ENCODE results near the gene B9D2.
"Not testable (repeated sequence)": the region's sequence is repeated elsewhere in the genome, so short reads cannot be mapped to it uniquely, and the experiment has no call there.

The B9D2 gene

GRCh38 chr19:41372501-41372900, 8.6 kb upstream of the B9D2 start:
- no peak overlapping the region for H3K18ac ChIP-seq (ENCODE audit: low read depth in 1 of 2, low read length in 2 of 2)
- WGBS: 100% methylated on average over 1 of the region's 2 CpGs

GRCh38 chr19:41371541-41371940, 7.6 kb upstream of the B9D2 start:
- H3K4me3 ChIP-seq (ENCODE audit: insufficient read depth in 1 of 2, low read depth in 1 of 2, low read length in 2 of 2): no peak overlapping the region
- H3K4ac ChIP-seq (ENCODE audit: low read depth in 1 of 2, low read length in 2 of 2): no peak overlapping the region
- 96% methylated on average over 7 of the region's 8 CpGs for WGBS
- H2BK12ac ChIP-seq (ENCODE audit: low read length in 2 of 2): no peak overlapping the region
- H3K27me3 ChIP-seq (ENCODE audit: control insufficient read depth in 1 of 2, insufficient read depth in 1 of 2, low read length in 2 of 2): no peaks in the 10 kb centered on the region
- H2BK120ac ChIP-seq (ENCODE audit: low read depth, low read length): no peak overlapping the region
- peaks cover 30% of the 10 kb centered on the region for H3K4me1 ChIP-seq (ENCODE audit: control insufficient read depth, insufficient read depth, low read depth, low read length)
- no peak overlapping the region for H2BK5ac ChIP-seq (ENCODE audit: low read depth, low read length, poor library complexity, severe bottlenecking)
- H3K27ac ChIP-seq (ENCODE audit: low read length, poor library complexity, severe bottlenecking): no peak overlapping the region
- H3K36me3 ChIP-seq (ENCODE audit: control insufficient read depth in 1 of 2, insufficient read depth in 2 of 2, low read depth in 1 of 2, low read length in 2 of 2): peaks cover 0 to 3% of the 10 kb centered on the region in 2 experiments
- H2BK15ac ChIP-seq (ENCODE audit: low read depth, poor library complexity, severe bottlenecking): no peak overlapping the region
- H2AK5ac ChIP-seq (ENCODE audit: low read length, severe bottlenecking): peak overlapping the region; percentile 65
- H3K14ac ChIP-seq (ENCODE audit: low read length in 2 of 2): no peak overlapping the region
- no peak overlapping the region for H3K18ac ChIP-seq (ENCODE audit: low read depth in 1 of 2, low read length in 2 of 2)
- peaks cover 26% of the 10 kb centered on the region for H3K79me1 ChIP-seq (replicated peaks; ENCODE audit: low read length, poor library complexity, severe bottlenecking)
- no peak overlapping the region for H3K9ac ChIP-seq (ENCODE audit: low read length)
- no peaks in the 10 kb centered on the region for H3K9me3 ChIP-seq (ENCODE audit: control insufficient read depth, low read length)
- no peak overlapping the region for H4K8ac ChIP-seq (ENCODE audit: low read length)
- no peak for DNase-seq
- H2AFZ ChIP-seq (ENCODE audit: low read depth, low read length): no peak overlapping the region
- H3K4me2 ChIP-seq (ENCODE audit: low read length, poor library complexity, severe bottlenecking): no peak overlapping the region
- H4K91ac ChIP-seq (ENCODE audit: low read length): no peak overlapping the region
- no peak overlapping the region for H3K23ac ChIP-seq (ENCODE audit: low read length in 2 of 2)

More at GRCh38 chr19:41372501-41372900, 8.6 kb upstream of the B9D2 start:
- DNase-seq: no peak
- Histone ChIP-seq H3K4me1 (ENCODE audit: control insufficient read depth, insufficient read depth, low read depth, low read length) (peaks cover 34% of the 10 kb centered on the region), H2AFZ (ENCODE audit: low read depth, low read length) (no peak overlapping the region), H3K4me3 (ENCODE audit: insufficient read depth in 1 of 2, low read depth in 1 of 2, low read length in 2 of 2) (no peak overlapping the region), H3K9ac (ENCODE audit: low read length) (no peak overlapping the region), H3K14ac (ENCODE audit: low read length in 2 of 2) (no peak overlapping the region), H3K23ac (ENCODE audit: low read length in 2 of 2) (no peak overlapping the region), H2AK5ac (ENCODE audit: low read length, severe bottlenecking) (no peak overlapping the region), H3K79me1 (replicated peaks; ENCODE audit: low read length, poor library complexity, severe bottlenecking) (peaks cover 28% of the 10 kb centered on the region), H3K9me3 (ENCODE audit: control insufficient read depth, low read length) (no peaks in the 10 kb centered on the region), H3K4ac (ENCODE audit: low read depth in 1 of 2, low read length in 2 of 2) (no peak overlapping the region), H3K4me2 (ENCODE audit: low read length, poor library complexity, severe bottlenecking) (no peak overlapping the region), H2BK12ac (ENCODE audit: low read length in 2 of 2) (no peak overlapping the region), H2BK15ac (ENCODE audit: low read depth, poor library complexity, severe bottlenecking) (no peak overlapping the region), H3K36me3 (ENCODE audit: control insufficient read depth in 1 of 2, insufficient read depth in 2 of 2, low read depth in 1 of 2, low read length in 2 of 2) (peaks cover 0 to 3% of the 10 kb centered on the region in 2 experiments), H3K27me3 (ENCODE audit: control insufficient read depth in 1 of 2, insufficient read depth in 1 of 2, low read length in 2 of 2) (no peaks in the 10 kb centered on the region), H4K8ac (ENCODE audit: low read length) (no peak overlapping the region), H2BK5ac (ENCODE audit: low read depth, low read length, poor library complexity, severe bottlenecking) (no peak overlapping the region), H3K27ac (ENCODE audit: low read length, poor library complexity, severe bottlenecking) (no peak overlapping the region), H2BK120ac (ENCODE audit: low read depth, low read length) (no peak overlapping the region), H4K91ac (ENCODE audit: low read length) (no peak overlapping the region)

GRCh38 chr19:41371119-41371518, 7.2 kb upstream of the B9D2 start:
- H3K27ac ChIP-seq (ENCODE audit: low read length, poor library complexity, severe bottlenecking); H3K36me3 ChIP-seq (ENCODE audit: control insufficient read depth in 1 of 2, insufficient read depth in 2 of 2, low read depth in 1 of 2, low read length in 2 of 2); H2BK15ac ChIP-seq (ENCODE audit: low read depth, poor library complexity, severe bottlenecking); H3K23ac ChIP-seq (ENCODE audit: low read length in 2 of 2); DNase-seq; H3K9me3 ChIP-seq (ENCODE audit: control insufficient read depth, low read length); H4K91ac ChIP-seq (ENCODE audit: low read length); H3K4me2 ChIP-seq (ENCODE audit: low read length, poor library complexity, severe bottlenecking); H3K4ac ChIP-seq (ENCODE audit: low read depth in 1 of 2, low read length in 2 of 2); H2AK5ac ChIP-seq (ENCODE audit: low read length, severe bottlenecking); H3K9ac ChIP-seq (ENCODE audit: low read length); H3K18ac ChIP-seq (ENCODE audit: low read depth in 1 of 2, low read length in 2 of 2); H2AFZ ChIP-seq (ENCODE audit: low read depth, low read length); H4K8ac ChIP-seq (ENCODE audit: low read length); H3K4me3 ChIP-seq (ENCODE audit: insufficient read depth in 1 of 2, low read depth in 1 of 2, low read length in 2 of 2); H3K14ac ChIP-seq (ENCODE audit: low read length in 2 of 2); H2BK120ac ChIP-seq (ENCODE audit: low read depth, low read length); H3K27me3 ChIP-seq (ENCODE audit: control insufficient read depth in 1 of 2, insufficient read depth in 1 of 2, low read length in 2 of 2); H2BK12ac ChIP-seq (ENCODE audit: low read length in 2 of 2); H2BK5ac ChIP-seq (ENCODE audit: low read depth, low read length, poor library complexity, severe bottlenecking): not testable (repeated sequence)
- Histone ChIP-seq H3K79me1 (replicated peaks; ENCODE audit: low read length, poor library complexity, severe bottlenecking) (peaks cover 25% of the 10 kb centered on the region), H3K4me1 (ENCODE audit: control insufficient read depth, insufficient read depth, low read depth, low read length) (peaks cover 30% of the 10 kb centered on the region)
- WGBS: 98% methylated on average over 5 of the region's 5 CpGs

- Histone ChIP-seq H3K4me2 (ENCODE audit: low read length, poor library complexity, severe bottlenecking) (no peak overlapping the region), H3K4ac (ENCODE audit: low read depth in 1 of 2, low read length in 2 of 2) (no peak overlapping the region), H3K14ac (ENCODE audit: low read length in 2 of 2) (no peak overlapping the region), H4K91ac (ENCODE audit: low read length) (no peak overlapping the region), H3K27ac (ENCODE audit: low read length, poor library complexity, severe bottlenecking) (no peak overlapping the region), H3K27me3 (ENCODE audit: control insufficient read depth in 1 of 2, insufficient read depth in 1 of 2, low read length in 2 of 2) (no peaks in the 10 kb centered on the region), H2AK5ac (ENCODE audit: low read length, severe bottlenecking) (no peak overlapping the region), H3K18ac (ENCODE audit: low read depth in 1 of 2, low read length in 2 of 2) (no peak overlapping the region), H2BK120ac (ENCODE audit: low read depth, low read length) (no peak overlapping the region), H3K36me3 (ENCODE audit: control insufficient read depth in 1 of 2, insufficient read depth in 2 of 2, low read depth in 1 of 2, low read length in 2 of 2) (peaks cover 0 to 3% of the 10 kb centered on the region in 2 experiments), H3K9me3 (ENCODE audit: control insufficient read depth, low read length) (no peaks in the 10 kb centered on the region), H3K9ac (ENCODE audit: low read length) (no peak overlapping the region), H2AFZ (ENCODE audit: low read depth, low read length) (no peak overlapping the region), H3K79me1 (replicated peaks; ENCODE audit: low read length, poor library complexity, severe bottlenecking) (peaks cover 24% of the 10 kb centered on the region), H2BK12ac (ENCODE audit: low read length in 2 of 2) (no peak overlapping the region), H3K23ac (ENCODE audit: low read length in 2 of 2) (no peak overlapping the region), H3K4me1 (ENCODE audit: control insufficient read depth, insufficient read depth, low read depth, low read length) (peaks cover 32% of the 10 kb centered on the region), H3K4me3 (ENCODE audit: insufficient read depth in 1 of 2, low read depth in 1 of 2, low read length in 2 of 2) (no peak overlapping the region), H2BK15ac (ENCODE audit: low read depth, poor library complexity, severe bottlenecking) (no peak overlapping the region), H2BK5ac (ENCODE audit: low read depth, low read length, poor library complexity, severe bottlenecking) (no peak overlapping the region), H4K8ac (ENCODE audit: low read length) (no peak overlapping the region)
- no peak for DNase-seq
- 100% methylated on average over 1 of the region's 2 CpGs for WGBS
These were observed 5.8 kb upstream of the B9D2 start for GRCh38 chr19:41369769-41370168.
